Astrocyte (in vitro differentiated cells and primary cell): ENCODE data around the gene ACSF3. TPM values are rescaled to one million over a fixed set of nuclear protein-coding genes. Genes with fewer than 3 reads are reported as not detected.

ENCODE experiments used
- DNase-seq: peaks from one replicate; pipeline ENCODE4 v3.0.0-alpha.2; 2010; ENCODE audit warnings: low read depth
- FAIRE-seq: peaks from 2 replicates; lab custom pipeline; 2011; peaks lifted over from hg19 to GRCh38; lab: Jason Lieb, UNC
- H2AFZ ChIP-seq: 2 replicates; pipeline ENCODE4 v1.6.0; 2012; ENCODE audit warnings: low read depth, low read length, inconsistent platforms
- H3K27ac ChIP-seq: 2 replicates; pipeline ENCODE4 v1.5.1; 2011; ENCODE audit warnings: low read depth, low read length, inconsistent platforms
- H3K27me3 ChIP-seq: 2 replicates; pipeline ENCODE4 v1.6.0; 2011; ENCODE audit warnings: low read length, inconsistent platforms; ENCODE audit not compliant: insufficient read depth
- H3K36me3 ChIP-seq: 2 replicates; pipeline ENCODE4 v1.5.1; 2011; ENCODE audit warnings: low read length, inconsistent platforms; ENCODE audit not compliant: insufficient read depth
- H3K4me1 ChIP-seq: 2 replicates; pipeline ENCODE4 v1.5.1; 2011; ENCODE audit warnings: low read length, inconsistent platforms; ENCODE audit not compliant: insufficient read depth
- H3K4me2 ChIP-seq: 2 replicates; pipeline ENCODE4 v1.6.0; 2012; ENCODE audit warnings: low read length, inconsistent platforms
- H3K4me3 ChIP-seq: 2 replicates; pipeline ENCODE4 v1.5.1; 2011; ENCODE audit warnings: low read depth, mild to moderate bottlenecking, low read length, inconsistent platforms; ENCODE audit not compliant: insufficient read depth
- H3K79me2 ChIP-seq: 2 replicates; pipeline ENCODE4 v1.6.0; 2012; ENCODE audit warnings: mild to moderate bottlenecking, low read length, inconsistent platforms; ENCODE audit not compliant: insufficient read depth
- H3K9ac ChIP-seq: 2 replicates; pipeline ENCODE4 v1.6.0; 2012; ENCODE audit warnings: mild to moderate bottlenecking, low read length, inconsistent platforms
- H3K9me3 ChIP-seq: 2 replicates; pipeline ENCODE4 v1.5.1; 2012; ENCODE audit warnings: low read depth, mild to moderate bottlenecking, low read length, inconsistent platforms; ENCODE audit not compliant: insufficient read depth
- H4K20me1 ChIP-seq: 2 replicates; pipeline ENCODE4 v1.6.0; 2012; ENCODE audit warnings: low read length, inconsistent platforms; ENCODE audit not compliant: insufficient read depth
- H3K27ac Mint-ChIP-seq: one replicate; pipeline ENCODE4 v1.8.0; 2021; ENCODE audit warnings: mild to moderate bottlenecking, mixed read lengths; ENCODE audit not compliant: unreplicated experiment
- H3K27me3 Mint-ChIP-seq: one replicate; pipeline ENCODE4 v1.8.0; 2021; ENCODE audit warnings: low read depth, mixed read lengths; ENCODE audit not compliant: unreplicated experiment
- H3K36me3 Mint-ChIP-seq: one replicate; pipeline ENCODE4 v1.8.0; 2021; ENCODE audit warnings: low read depth, mixed read lengths; ENCODE audit not compliant: unreplicated experiment
- H3K4me1 Mint-ChIP-seq: one replicate; pipeline ENCODE4 v1.8.0; 2021; ENCODE audit warnings: low read depth, mixed read lengths; ENCODE audit not compliant: unreplicated experiment
- H3K4me3 Mint-ChIP-seq: one replicate; pipeline ENCODE4 v1.8.0; 2021; ENCODE audit warnings: mild to moderate bottlenecking, moderate library complexity, mixed read lengths; ENCODE audit not compliant: unreplicated experiment
- H3K9me3 Mint-ChIP-seq: one replicate; pipeline ENCODE4 v1.8.0; 2021; ENCODE audit warnings: mild to moderate bottlenecking, mixed read lengths; ENCODE audit not compliant: unreplicated experiment
- CTCF ChIP-seq: IDR thresholded peaks from 2 replicates; pipeline ENCODE4 v1.5.1; 2011; ENCODE audit warnings: low read depth, mild to moderate bottlenecking, inconsistent platforms, low read length, moderate library complexity; ENCODE audit not compliant: insufficient read depth
- EZH2 ChIP-seq: IDR thresholded peaks from 2 replicates; pipeline ENCODE4 v1.6.1; 2012; ENCODE audit warnings: mild to moderate bottlenecking, low read length, inconsistent platforms; ENCODE audit not compliant: insufficient read depth
- total RNA-seq: library from RNA; stranded (reverse); gene quantifications from 2 replicates; pipeline ENCODE4 v1.2.1, GENCODE V29; 2021

Gene ACSF3
- total RNA-seq, 1 donor from 2014 or later = 17.0 TPM

- peaks cover 22% of the 10 kb centered on the region for H3K4me1 Mint-ChIP-seq
- no peaks in the 10 kb centered on the region for H3K27me3 ChIP-seq
- FAIRE-seq = no peak
- H3K9ac ChIP-seq = no peak overlapping the region
- H3K27ac ChIP-seq = no peak overlapping the region
- H3K4me2 ChIP-seq = no peak overlapping the region
- H3K36me3 Mint-ChIP-seq = peaks cover 23% of the 10 kb centered on the region
- peaks cover 1% of the 10 kb centered on the region for H3K9me3 Mint-ChIP-seq
- peak overlapping the region; percentile 93 for H3K27ac Mint-ChIP-seq
- H2AFZ ChIP-seq = no peak overlapping the region
- no peaks in the 10 kb centered on the region for H3K9me3 ChIP-seq
- no peaks in the 10 kb centered on the region for H3K79me2 ChIP-seq
- no peak for TF ChIP-seq EZH2
- no peak for TF ChIP-seq CTCF
- no peak overlapping the region for H3K4me3 ChIP-seq
- peaks cover 19% of the 10 kb centered on the region for H4K20me1 ChIP-seq
- no peaks in the 10 kb centered on the region for H3K27me3 Mint-ChIP-seq
- H3K36me3 ChIP-seq = peaks cover 5% of the 10 kb centered on the region
- DNase-seq = no peak
- peaks cover 16% of the 10 kb centered on the region for H3K4me1 ChIP-seq
- H3K4me3 Mint-ChIP-seq = no peak overlapping the region
Observed at GRCh38 chr16:89113661-89114060, 20.0 kb downstream of the ACSF3 start.

DNA sequence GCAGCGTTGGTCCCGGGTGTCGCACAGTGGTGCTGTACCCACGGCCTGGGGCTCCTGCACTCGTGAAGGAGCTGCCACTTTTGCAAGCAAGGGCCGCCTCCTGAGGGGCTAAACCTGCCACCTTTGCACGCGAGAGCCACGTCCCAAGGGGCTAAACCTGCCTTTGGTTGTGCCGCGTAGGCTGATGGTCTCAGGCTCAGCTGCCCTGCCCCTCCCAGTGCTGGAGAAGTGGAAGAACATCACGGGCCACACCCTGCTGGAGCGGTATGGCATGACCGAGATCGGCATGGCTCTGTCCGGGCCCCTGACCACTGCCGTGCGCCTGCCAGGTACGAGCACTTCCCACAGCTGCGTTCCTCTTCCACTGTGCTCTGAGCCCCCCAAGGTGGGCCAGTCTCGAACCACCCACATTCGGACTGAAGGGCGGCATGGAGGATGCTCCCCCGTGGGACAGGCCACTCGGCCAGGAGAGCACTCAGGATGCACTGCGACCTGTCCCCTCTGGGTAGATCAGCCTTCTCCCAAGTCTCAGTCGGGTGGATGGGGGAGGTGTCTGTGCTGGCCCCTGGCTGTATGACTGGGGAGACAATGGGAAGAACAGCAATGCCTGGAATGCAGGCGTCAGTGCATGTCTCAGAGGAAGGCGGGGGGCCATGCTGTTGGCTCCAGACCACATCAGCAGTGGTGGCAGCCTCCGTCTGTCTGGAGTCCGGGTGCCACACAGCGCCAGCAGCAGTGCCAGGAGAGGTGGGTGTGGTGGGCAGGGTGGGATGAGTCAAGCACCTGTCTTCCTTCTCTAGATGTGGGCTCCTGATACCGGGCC, 20.7 kb downstream of the ACSF3 start:
- peak overlapping the region; percentile 93 for H3K27ac Mint-ChIP-seq
- peak overlapping the region; percentile 34 for H2AFZ ChIP-seq
- H3K27me3 ChIP-seq = no peaks in the 10 kb centered on the region
- peaks cover 22% of the 10 kb centered on the region for H3K4me1 Mint-ChIP-seq
- DNase-seq = peak; percentile 72
- peak overlapping the region; percentile 79 for H3K4me2 ChIP-seq
- no peaks in the 10 kb centered on the region for H3K79me2 ChIP-seq
- H4K20me1 ChIP-seq = peaks cover 20% of the 10 kb centered on the region
- H3K4me3 ChIP-seq = no peak overlapping the region
- TF ChIP-seq EZH2 (no peak), CTCF (no peak)
- peak overlapping the region; percentile 47 for H3K4me3 Mint-ChIP-seq
- H3K9me3 Mint-ChIP-seq = peaks cover 1% of the 10 kb centered on the region
- peak overlapping the region; percentile 57 for H3K27ac ChIP-seq
- H3K9me3 ChIP-seq = no peaks in the 10 kb centered on the region
- H3K36me3 Mint-ChIP-seq = peaks cover 26% of the 10 kb centered on the region
- no peak for FAIRE-seq
- H3K4me1 ChIP-seq = peaks cover 16% of the 10 kb centered on the region
- H3K9ac ChIP-seq = peak overlapping the region; percentile 56
- peaks cover 5% of the 10 kb centered on the region for H3K36me3 ChIP-seq
- H3K27me3 Mint-ChIP-seq = no peaks in the 10 kb centered on the region
